A172 (cell line): ENCODE measurements around the gene RUFY1. TPM values are rescaled to one million over a fixed set of nuclear protein-coding genes. Genes with fewer than 3 reads are reported as not detected.

Experiments
- total RNA-seq: library from RNA; depleted of rRNA; stranded (reverse); fragments of >200 nt; shearing (Covaris generic); gene quantifications from 2 replicates; pipeline ENCODE4 v1.2.3, GENCODE V29; 2014; rRNA removed

Gene RUFY1
- total RNA-seq, 1 experiment from 2014 or later: 124 TPM

Other genes with a start within 250 kb of the RUFY1 start
- gene ADAMTS2, start 205.1 kb upstream of the RUFY1 start, total RNA-seq: 0.14 and 0.79 TPM in 2 replicates
- 529 and 554 TPM in 2 replicates for gene HNRNPH1, start 73.1 kb downstream of the RUFY1 start, total RNA-seq
- not detected in 2 replicates for gene CBY3, start 130.5 kb downstream of the RUFY1 start, total RNA-seq
- 1,115 and 1,359 TPM in 2 replicates for gene CANX, start 148.4 kb downstream of the RUFY1 start, total RNA-seq
- gene MAML1, start 182.3 kb downstream of the RUFY1 start, total RNA-seq: 18.1 and 18.9 TPM in 2 replicates
- gene LTC4S, start 243.4 kb downstream of the RUFY1 start, total RNA-seq: 8.6 and 13.4 TPM in 2 replicates